GM18951 (cell line): Measurements from ENCODE around the gene PTPRU.
"Not testable (repeated sequence)": the region's sequence is repeated elsewhere in the genome, so short reads cannot be mapped to it uniquely, and the experiment has no call there.

Source experiments
- POLR2A ChIP-seq: IDR thresholded peaks from 4 replicates; pipeline ENCODE4 v1.6.1; 2011; ENCODE audit warnings: mild to moderate bottlenecking; ENCODE audit not compliant: insufficient read length, insufficient read depth; ENCODE audit errors: extremely low read depth
- in situ Hi-C: fragments of 300-500 bp; cut with MboI; formaldehyde crosslinking; loops from one replicate; pipeline ENCODE4 v1.12.0; 2022; ENCODE audit warnings: low sequenced_read_pairs, mixed read lengths, inconsistent platforms; ENCODE audit not compliant: unreplicated experiment

PTPRU gene

GRCh38 chr1:29230204-29230552 is 6.1 kb upstream of the PTPRU start:
- no peak for TF ChIP-seq POLR2A
- in situ Hi-C loops: no loop called here

- peak; percentile 93 for TF ChIP-seq POLR2A
- in situ Hi-C loops: no loop called here
Measured at GRCh38 chr1:29230553-29231378, 5.6 kb upstream of the PTPRU start, which contains the start of gene MECR. Gene MECR (minus strand): TSS chr1:29230934. CDS start chr1:29230906, 28 bp downstream.

- in situ Hi-C loops: no loop called here
- TF ChIP-seq POLR2A: no peak
Measured at GRCh38 chr1:29232387-29232786, 3.9 kb upstream of the PTPRU start.

GRCh38 chr1:29233693-29234092 is 2.6 kb upstream of the PTPRU start:
- in situ Hi-C loops: no loop called here
- TF ChIP-seq POLR2A: no peak

GRCh38 chr1:29234471-29234870 is 1.9 kb upstream of the PTPRU start:
- in situ Hi-C loops: no loop called here
- no peak for TF ChIP-seq POLR2A

GRCh38 chr1:29234881-29235280 is 1.4 kb upstream of the PTPRU start:
- in situ Hi-C loops: not testable (repeated sequence)

- in situ Hi-C loops: no loop called here
- no peak for TF ChIP-seq POLR2A
Measured at GRCh38 chr1:29236712-29237128, 398 bp downstream of the PTPRU start.

GRCh38 chr1:29237129-29237821 is 953 bp downstream of the PTPRU start:
- in situ Hi-C loops: no loop called here

GRCh38 chr1:29237852-29238619 is 1.7 kb downstream of the PTPRU start:
- in situ Hi-C loops: no loop called here
- no peak for TF ChIP-seq POLR2A

More at GRCh38 chr1:29237129-29237821, 953 bp downstream of the PTPRU start:
- TF ChIP-seq POLR2A: no peak

- in situ Hi-C loops: no loop called here
- no peak for TF ChIP-seq POLR2A
Measured at GRCh38 chr1:29238620-29239002, 2.3 kb downstream of the PTPRU start.

- in situ Hi-C loops: no loop called here
- no peak for TF ChIP-seq POLR2A
Measured at GRCh38 chr1:29239142-29239541, 2.8 kb downstream of the PTPRU start.

GRCh38 chr1:29240400-29240837 is 4.1 kb downstream of the PTPRU start:
- no peak for TF ChIP-seq POLR2A
- in situ Hi-C loops: no loop called here

- in situ Hi-C loops: no loop called here
- no peak for TF ChIP-seq POLR2A
Measured at GRCh38 chr1:29240986-29241385, 4.7 kb downstream of the PTPRU start.
